Stimulated activated CD8-positive, alpha-beta memory T cell treated with anti-CD3 and anti-CD28 coated beads, Interleukin-12 subunit alpha, Interleukin-12 subunit beta, amount 100 ng/mL, for 24 hours (primary cell): ENCODE data around the gene PHETA2.
"Not testable (repeated sequence)": the region's sequence is repeated elsewhere in the genome, so short reads cannot be mapped to it uniquely, and the experiment has no call there.

ENCODE experiments used
- DNase-seq: peaks from one replicate; pipeline ENCODE4 v3.0.0-alpha.2; 2020; ENCODE audit errors: extremely low read depth

PHETA2 gene

GRCh38 chr22:42104332-42104860, 30.3 kb downstream of the PHETA2 start:
- not testable (repeated sequence) for DNase-seq

GRCh38 chr22:42108848-42109247, 34.8 kb downstream of the PHETA2 start:
- no peak for DNase-seq

DNA sequence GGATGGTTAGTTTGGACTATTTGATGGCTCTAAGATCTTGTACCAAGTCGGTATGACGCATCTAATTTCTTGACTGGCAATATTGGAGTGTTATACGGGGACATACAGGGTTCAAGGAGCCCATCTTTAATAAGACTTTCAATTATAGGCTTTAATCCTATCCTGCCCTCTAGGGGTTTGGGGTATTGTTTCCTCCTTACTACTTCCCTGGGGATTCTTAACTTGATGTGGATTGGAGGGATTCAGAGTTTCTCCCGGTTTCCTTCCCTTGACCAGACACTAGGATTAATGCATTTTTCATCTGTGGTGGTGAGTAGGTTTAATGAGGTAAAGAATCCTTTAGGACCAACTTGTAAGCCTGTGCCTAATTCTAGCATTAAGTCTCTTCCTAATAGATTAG, 37.8 kb downstream of the PHETA2 start:
- DNase-seq, result no peak

DNA sequence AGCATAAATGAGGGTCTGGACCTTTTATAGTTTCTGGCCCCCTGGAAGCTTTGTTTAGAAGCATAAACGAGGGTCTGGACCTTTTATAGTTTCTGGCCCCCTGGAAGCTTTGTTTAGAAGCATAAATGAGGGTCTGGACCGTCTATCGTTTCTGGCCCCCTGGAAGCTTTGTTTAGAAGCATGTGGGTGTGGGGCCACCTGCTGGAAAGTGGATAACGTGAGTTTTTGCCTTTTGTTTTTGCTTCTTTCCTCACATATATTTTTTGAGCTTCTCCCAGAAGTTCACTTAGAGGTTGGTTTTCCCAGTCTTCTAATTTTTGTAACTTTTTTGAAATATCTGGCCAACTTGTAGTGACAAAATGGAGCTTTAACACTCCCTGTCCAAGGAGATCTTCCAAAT, 38.7 kb downstream of the PHETA2 start:
- not testable (repeated sequence) for DNase-seq

- no peak for DNase-seq
These were observed 40.7 kb downstream of the PHETA2 start for GRCh38 chr22:42114721-42115120.

DNA sequence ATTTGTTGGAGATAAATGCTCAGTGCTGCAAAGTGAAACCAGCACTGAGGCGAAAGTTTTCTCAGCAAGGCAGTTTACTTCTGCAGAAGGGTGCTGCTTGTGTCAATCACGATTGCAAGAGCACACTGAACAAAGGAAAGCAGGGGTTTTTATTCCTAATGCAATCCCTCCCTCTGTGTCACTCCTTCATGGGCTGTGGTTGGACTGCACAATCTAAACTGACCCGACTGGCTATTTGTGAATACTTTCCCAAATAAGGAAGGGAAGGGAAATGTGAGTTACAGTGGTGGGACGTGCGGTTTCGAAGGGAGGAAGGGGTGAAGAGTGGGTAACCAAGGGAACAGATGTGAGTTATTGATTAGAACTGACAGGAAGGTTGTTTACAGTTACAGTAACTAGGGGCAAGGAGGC, 41.4 kb downstream of the PHETA2 start:
- DNase-seq, result not testable (repeated sequence)

GRCh38 chr22:42116848-42117424, 42.9 kb downstream of the PHETA2 start:
- no peak for DNase-seq

GRCh38 chr22:42120231-42121021, 46.4 kb downstream of the PHETA2 start:
- DNase-seq, result not testable (repeated sequence)

DNA sequence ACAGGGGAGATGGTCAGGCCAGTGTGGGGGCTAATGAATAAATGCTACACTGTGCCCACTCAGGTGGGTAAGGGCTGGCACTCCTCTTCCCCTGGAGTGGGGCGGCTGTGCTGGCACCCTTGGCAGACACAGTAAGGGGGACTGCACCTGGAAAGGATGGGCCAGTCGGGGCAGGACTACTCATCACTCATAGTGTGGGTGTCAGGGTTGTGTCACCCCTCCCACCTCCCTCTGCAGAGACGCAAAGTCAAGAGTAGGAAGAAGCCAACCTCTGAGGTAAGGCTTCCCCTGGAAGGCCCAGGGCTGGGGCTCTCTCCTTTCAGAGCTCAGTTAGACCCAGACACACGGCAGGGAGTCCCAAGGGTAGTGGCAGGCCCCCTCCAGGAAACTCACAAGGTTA, 49.5 kb downstream of the PHETA2 start:
- not testable (repeated sequence) for DNase-seq

GRCh38 chr22:42127606-42128005, 53.6 kb downstream of the PHETA2 start:
- DNase-seq, result no peak

DNA sequence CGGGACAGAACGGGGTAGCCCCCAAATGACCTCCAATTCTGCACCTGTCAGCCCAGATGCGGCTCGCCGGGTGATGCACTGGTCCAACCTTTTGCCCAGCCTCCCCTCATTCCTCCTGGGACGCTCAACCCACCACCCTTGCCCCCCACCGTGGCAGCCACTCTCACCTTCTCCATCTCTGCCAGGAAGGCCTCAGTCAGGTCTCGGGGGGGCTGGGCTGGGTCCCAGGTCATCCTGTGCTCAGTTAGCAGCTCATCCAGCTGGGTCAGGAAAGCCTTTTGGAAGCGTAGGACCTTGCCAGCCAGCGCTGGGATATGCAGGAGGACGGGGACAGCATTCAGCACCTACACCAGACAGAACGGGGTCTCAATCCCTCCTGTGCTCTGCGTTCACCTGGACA, 54.0 kb downstream of the PHETA2 start:
- DNase-seq, result not testable (repeated sequence)
